Measurements from ENCODE around the gene SFI1. TPM values are rescaled to one million over a fixed set of nuclear protein-coding genes. Genes with fewer than 3 reads are reported as not detected.
A peak's percentile ranks its signal among the peaks of the same experiment; 100 is the strongest.

SFI1 gene
- total RNA-seq, 4 donors from 2014 or later = 31.1 to 57.6 (median 43.1) TPM

- Histone ChIP-seq H3K4me3 (replicated peaks in 1 of 3) (peak overlapping the region in 2 of 3 donors; percentile 82 to 88), H3K9me3 (no peaks in the 10 kb centered on the region), H3K4me1 (peaks cover 42 to 56% of the 10 kb centered on the region in 2 donors), H3K36me3 (no peaks in the 10 kb centered on the region), H3K27me3 (no peaks in the 10 kb centered on the region), H3K27ac (peak overlapping the region; percentile 1 to 93 (median 90))
- 23 to 61% methylated on average over 5 to 9 of the region's 14 CpGs for WGBS, 2 donors
- no peak for TF ChIP-seq CTCF (IDR thresholded peaks at IDR 0.05)
- no peak for TF ChIP-seq POLR2A (IDR thresholded peaks at IDR 0.05)
- DNase-seq = no peak
- intact Hi-C loops (cut with DNase I) = loop anchor here (5.0 to 10.0 kb wide), 3 partner anchors 67 to 185 kb away; partner anchors contain the start of gene SFI1
Measured at GRCh38 chr22:31629741-31630184, 133.4 kb downstream of the SFI1 start.

GRCh38 chr22:31630331-31631329, 134.3 kb downstream of the SFI1 start:
- H3K27ac ChIP-seq = peak overlapping the region; percentile 59 to 93 (median 90)
- TF ChIP-seq POLR2A (IDR thresholded peaks at IDR 0.05) (peak in 1 of 2 donors; percentile 46), CTCF (IDR thresholded peaks at IDR 0.05) (no peak)
- peak; percentile 82 to 89 for DNase-seq
- no peaks in the 10 kb centered on the region for H3K27me3 ChIP-seq
- H3K4me1 ChIP-seq = peaks cover 39 to 51% of the 10 kb centered on the region in 2 donors
- intact Hi-C loops (cut with DNase I) = loop anchor here (5.0 to 10.0 kb wide), 2 partner anchors 68 to 136 kb away; partner anchors contain the start of gene SFI1
- H3K9me3 ChIP-seq = no peaks in the 10 kb centered on the region
- peak overlapping the region; percentile 59 to 88 (median 82) for H3K4me3 ChIP-seq (replicated peaks in 1 of 3)
- no peaks in the 10 kb centered on the region for H3K36me3 ChIP-seq
- 0 to 1% methylated on average over 11 to 42 of the region's 65 CpGs for WGBS, 2 donors

- Histone ChIP-seq H3K27ac (peak overlapping the region in 2 of 3 donors; percentile 90 to 93), H3K4me1 (peaks cover 31 to 43% of the 10 kb centered on the region in 2 donors), H3K36me3 (no peaks in the 10 kb centered on the region), H3K4me3 (replicated peaks in 1 of 3) (no peak overlapping the region), H3K27me3 (no peaks in the 10 kb centered on the region), H3K9me3 (no peaks in the 10 kb centered on the region)
- TF ChIP-seq POLR2A (IDR thresholded peaks at IDR 0.05) (no peak), CTCF (IDR thresholded peaks at IDR 0.05) (no peak)
- WGBS, 2 donors = 67 to 79% methylated on average over 6 to 9 of the region's 9 CpGs
- DNase-seq = no peak
- intact Hi-C loops (cut with DNase I) = loop anchor here (5.0 to 10.0 kb wide), 2 partner anchors 69 to 137 kb away; partner anchors contain the start of gene SFI1
Measured at GRCh38 chr22:31631436-31631835, 135.1 kb downstream of the SFI1 start.

GRCh38 chr22:31635638-31636306, 139.4 kb downstream of the SFI1 start:
- no peaks in the 10 kb centered on the region for H3K27me3 ChIP-seq
- H3K27ac ChIP-seq = peak overlapping the region; percentile 3 to 26 (median 22)
- H3K4me1 ChIP-seq = peaks cover 35 to 47% of the 10 kb centered on the region in 2 donors
- TF ChIP-seq POLR2A (IDR thresholded peaks at IDR 0.05) (no peak), CTCF (IDR thresholded peaks at IDR 0.05) (no peak)
- no peaks in the 10 kb centered on the region for H3K9me3 ChIP-seq
- peak; percentile 55 to 62 for DNase-seq
- intact Hi-C loops (cut with DNase I) = loop anchor here (10.0 kb wide), 1 partner anchor 141 kb away; the partner anchor contains the start of gene SFI1
- no peaks in the 10 kb centered on the region for H3K36me3 ChIP-seq
- H3K4me3 ChIP-seq (replicated peaks in 1 of 3) = no peak overlapping the region
- 95% methylated on average over 13 of the region's 13 CpGs for WGBS, 2 donors

Measured in thyroid gland (tissue), 4 donors.